Prostate gland (tissue), 2 donors: ENCODE measurements around the gene NAA80.

Experiments used
- CTCF ChIP-seq, 4 experiments: fragments of 200-600 bp in 2 of 4; fragments of 450-650 bp in 2 of 4; sonication (generic) in 2 of 4; IDR thresholded peaks; 1 replicate in 3 of 4; 2 replicates in 1 of 4; pipeline ENCODE4 v1.5.1; 2016 to 2019; ENCODE audit warnings: antibody characterized with exemption in 4 of 4, mild to moderate bottlenecking in 2 of 4, moderate library complexity in 2 of 4
- POLR2A ChIP-seq: fragments of 450-650 bp; IDR thresholded peaks from one replicate; pipeline ENCODE4 v1.6.1; 2016; ENCODE audit warnings: antibody characterized with exemption, mild to moderate bottlenecking
- POLR2AphosphoS5 ChIP-seq: sonication (generic); formaldehyde crosslinking; IDR thresholded peaks from one replicate; pipeline ENCODE4 v1.6.1; 2017; ENCODE audit warnings: antibody characterized with exemption

- TF ChIP-seq CTCF (IDR thresholded peaks at IDR 0.05): no peak
- no peak for TF ChIP-seq POLR2AphosphoS5
- TF ChIP-seq POLR2A: no peak
These were observed 19.4 kb upstream of the NAA80 start for GRCh38 chr3:50318615-50319014.
